GM12874 (cell line): Measurements from ENCODE around the gene CRISPLD2.

Source experiments
- TF ChIP-seq, protein P1 (sequence below): IDR thresholded peaks from 2 replicates; pipeline ENCODE4 v1.5.1; 2011; ENCODE audit warnings: low read depth, mild to moderate bottlenecking, control low read depth, low read length, moderate library complexity; ENCODE audit not compliant: insufficient read depth

Gene CRISPLD2

GRCh38 chr16:84823484-84823883 is 3.7 kb downstream of the CRISPLD2 start:
- TF ChIP-seq, protein P1, sequence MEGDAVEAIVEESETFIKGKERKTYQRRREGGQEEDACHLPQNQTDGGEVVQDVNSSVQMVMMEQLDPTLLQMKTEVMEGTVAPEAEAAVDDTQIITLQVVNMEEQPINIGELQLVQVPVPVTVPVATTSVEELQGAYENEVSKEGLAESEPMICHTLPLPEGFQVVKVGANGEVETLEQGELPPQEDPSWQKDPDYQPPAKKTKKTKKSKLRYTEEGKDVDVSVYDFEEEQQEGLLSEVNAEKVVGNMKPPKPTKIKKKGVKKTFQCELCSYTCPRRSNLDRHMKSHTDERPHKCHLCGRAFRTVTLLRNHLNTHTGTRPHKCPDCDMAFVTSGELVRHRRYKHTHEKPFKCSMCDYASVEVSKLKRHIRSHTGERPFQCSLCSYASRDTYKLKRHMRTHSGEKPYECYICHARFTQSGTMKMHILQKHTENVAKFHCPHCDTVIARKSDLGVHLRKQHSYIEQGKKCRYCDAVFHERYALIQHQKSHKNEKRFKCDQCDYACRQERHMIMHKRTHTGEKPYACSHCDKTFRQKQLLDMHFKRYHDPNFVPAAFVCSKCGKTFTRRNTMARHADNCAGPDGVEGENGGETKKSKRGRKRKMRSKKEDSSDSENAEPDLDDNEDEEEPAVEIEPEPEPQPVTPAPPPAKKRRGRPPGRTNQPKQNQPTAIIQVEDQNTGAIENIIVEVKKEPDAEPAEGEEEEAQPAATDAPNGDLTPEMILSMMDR, result no peak

DNA sequence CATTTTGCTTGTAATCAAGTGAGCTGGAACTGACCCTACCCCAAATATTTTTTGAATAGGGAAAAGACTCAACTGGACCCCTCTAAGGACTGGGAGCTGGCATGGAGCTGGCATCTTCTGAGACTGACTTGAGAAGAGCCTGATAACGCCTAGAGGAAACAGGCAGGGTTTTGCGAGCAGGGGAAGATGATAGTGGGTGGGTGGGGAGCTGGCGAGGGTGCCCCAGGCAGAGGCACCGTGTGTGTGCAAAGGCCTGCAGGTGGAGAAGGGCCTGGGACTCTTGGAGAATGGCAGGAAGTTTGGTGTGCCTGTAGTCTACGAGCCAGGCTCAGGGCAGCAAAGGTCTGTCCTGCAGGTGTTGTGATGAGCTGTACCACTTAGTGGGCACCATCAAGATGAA is 4.1 kb downstream of the CRISPLD2 start:
- TF ChIP-seq, protein P1, result no peak

DNA sequence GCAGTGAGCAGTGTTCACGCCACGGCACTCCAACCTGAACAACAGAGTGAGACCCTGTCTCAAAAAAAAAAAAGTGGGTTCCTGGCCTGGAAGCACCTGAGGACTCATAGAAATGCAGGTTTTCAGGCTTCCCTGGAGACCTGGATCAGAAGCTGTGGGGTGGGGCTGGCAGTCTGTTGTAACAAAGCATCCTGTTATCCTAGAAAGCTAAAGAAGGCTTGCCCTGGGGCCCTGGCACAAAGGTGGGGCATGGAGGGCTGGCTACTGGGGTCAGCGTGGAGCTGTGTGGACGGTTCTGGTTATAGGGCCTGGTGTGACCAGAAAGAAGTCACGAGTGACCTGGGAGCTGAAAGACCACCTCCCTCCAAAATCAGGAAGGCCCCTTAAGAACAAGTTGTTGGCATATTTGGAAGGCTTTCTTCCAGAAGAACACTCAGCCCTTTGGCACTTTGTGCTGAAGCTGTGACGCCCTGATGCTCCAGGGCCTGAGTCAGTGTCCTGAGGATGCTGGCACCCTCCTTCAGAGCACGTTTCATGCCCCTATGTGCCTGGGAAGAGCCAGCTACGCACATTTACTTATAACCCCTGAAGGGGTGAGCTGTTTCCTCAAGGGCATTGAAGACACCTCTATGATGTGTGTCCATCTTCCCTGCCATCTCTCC is 6.2 kb downstream of the CRISPLD2 start:
- TF ChIP-seq, protein P1, result no peak

GRCh38 chr16:84826558-84826941 is 6.8 kb downstream of the CRISPLD2 start:
- TF ChIP-seq, protein P1, result no peak

DNA sequence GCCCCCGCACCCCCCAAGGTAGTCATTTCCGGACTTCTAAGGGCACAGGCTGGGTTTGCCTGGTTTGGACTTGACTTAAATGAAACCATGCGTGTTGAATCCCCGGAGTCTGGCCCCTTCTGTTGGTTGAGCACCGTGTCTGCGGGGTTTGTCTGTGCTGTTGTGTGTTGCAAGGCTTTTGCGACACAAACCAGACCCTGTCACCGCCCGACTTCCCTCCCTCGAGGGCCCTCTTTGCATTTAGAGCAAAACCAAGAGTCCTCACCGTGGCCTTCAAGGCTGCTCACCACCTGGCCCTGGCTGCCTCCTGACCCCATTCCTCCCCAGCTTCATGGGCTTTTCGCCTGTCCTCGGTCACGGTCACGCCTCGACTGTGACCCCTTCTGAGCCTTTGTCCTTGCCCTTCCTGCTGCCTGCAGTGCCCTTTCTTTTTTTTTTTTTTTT is 7.4 kb downstream of the CRISPLD2 start:
- TF ChIP-seq, protein P1, result no peak

- TF ChIP-seq, protein P1, result no peak
These were observed 8.1 kb downstream of the CRISPLD2 start for GRCh38 chr16:84827897-84828296.

DNA sequence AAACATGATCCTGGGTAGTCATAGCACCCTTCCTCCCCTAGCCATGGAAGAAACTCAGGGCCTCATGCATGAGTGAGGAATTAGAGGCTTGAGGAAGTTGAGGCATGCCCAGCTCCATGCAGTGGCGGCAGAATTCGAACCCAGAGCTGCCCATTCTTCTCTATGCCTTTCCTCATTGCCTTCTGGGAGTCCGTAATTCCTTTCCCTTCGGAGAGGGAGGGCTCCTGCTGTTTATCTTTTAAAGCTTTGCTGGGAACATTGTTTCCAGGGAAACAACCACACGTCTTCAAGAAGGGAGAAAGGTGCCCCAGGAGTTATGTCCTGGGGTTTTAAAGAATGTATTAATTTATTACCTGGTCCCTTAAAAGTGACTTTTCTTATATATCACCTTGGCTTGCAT is 8.5 kb downstream of the CRISPLD2 start:
- TF ChIP-seq, protein P1, result no peak
